Measurements from ENCODE around the gene TEX52.

DNA sequence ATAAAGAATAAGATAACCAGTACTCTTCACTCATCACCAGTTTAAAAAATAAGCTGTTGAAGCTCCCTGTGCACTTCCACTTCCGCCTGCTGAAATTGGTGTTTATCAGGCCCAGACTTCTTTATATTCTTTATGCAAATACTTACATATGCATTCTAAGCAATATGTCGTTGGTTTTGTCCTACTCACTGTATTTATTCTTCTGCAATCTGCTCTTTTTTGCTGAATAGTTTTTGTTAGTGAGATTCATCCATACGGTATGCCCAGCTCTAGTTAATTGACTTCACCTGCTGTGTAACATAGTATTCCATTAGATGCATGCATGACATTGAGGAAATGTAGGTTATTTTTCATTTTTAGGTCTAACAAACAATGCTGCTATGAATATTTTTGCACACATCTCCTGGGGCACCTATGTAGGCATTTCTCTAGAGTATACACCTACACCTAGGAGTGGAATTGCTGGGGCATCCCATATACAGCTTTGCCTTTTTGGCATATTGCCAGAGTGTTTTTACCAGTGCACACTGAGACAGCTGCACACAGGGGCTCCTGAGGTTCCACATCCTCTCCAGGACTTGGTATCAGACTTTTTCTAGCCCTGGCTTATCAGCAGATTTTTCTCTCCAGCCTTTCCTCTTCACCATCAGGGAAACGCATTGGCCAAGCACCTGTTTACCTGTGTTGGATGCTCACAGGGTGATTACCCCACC is 21.0 kb downstream of the TEX52 start:
- TF ChIP-seq, protein P1, sequence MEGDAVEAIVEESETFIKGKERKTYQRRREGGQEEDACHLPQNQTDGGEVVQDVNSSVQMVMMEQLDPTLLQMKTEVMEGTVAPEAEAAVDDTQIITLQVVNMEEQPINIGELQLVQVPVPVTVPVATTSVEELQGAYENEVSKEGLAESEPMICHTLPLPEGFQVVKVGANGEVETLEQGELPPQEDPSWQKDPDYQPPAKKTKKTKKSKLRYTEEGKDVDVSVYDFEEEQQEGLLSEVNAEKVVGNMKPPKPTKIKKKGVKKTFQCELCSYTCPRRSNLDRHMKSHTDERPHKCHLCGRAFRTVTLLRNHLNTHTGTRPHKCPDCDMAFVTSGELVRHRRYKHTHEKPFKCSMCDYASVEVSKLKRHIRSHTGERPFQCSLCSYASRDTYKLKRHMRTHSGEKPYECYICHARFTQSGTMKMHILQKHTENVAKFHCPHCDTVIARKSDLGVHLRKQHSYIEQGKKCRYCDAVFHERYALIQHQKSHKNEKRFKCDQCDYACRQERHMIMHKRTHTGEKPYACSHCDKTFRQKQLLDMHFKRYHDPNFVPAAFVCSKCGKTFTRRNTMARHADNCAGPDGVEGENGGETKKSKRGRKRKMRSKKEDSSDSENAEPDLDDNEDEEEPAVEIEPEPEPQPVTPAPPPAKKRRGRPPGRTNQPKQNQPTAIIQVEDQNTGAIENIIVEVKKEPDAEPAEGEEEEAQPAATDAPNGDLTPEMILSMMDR (IDR thresholded peaks at IDR 0.05), result no peak
- no peak for TF ChIP-seq POLR2A (IDR thresholded peaks at IDR 0.05)
